Endothelial cell of umbilical vein (primary cell): ENCODE measurements around the gene C4orf50. TPM values are rescaled to one million over a fixed set of nuclear protein-coding genes. Genes with fewer than 3 reads are reported as not detected.
"Not testable (repeated sequence)": the region's sequence is repeated elsewhere in the genome, so short reads cannot be mapped to it uniquely, and the experiment has no call there.

Source experiments
- BruUV-seq: library from RNA; stranded (reverse); fragments of 400-500 nt; replicated peaks from 2 replicates; lab custom pipeline; 2021; lab: Mats Ljungman, UMichigan
- CTCF ChIA-PET: fragments of 300-600, 350-600 bp; sonication (Branson Sonifier 250); formaldehyde crosslinking; loops from one replicate; lab custom pipeline; 2021; ENCODE audit warnings: antibody characterized with exemption, inconsistent platforms; lab: Charles Lee
- POLR2A ChIA-PET: fragments of 300-600, 350-600 bp; sonication (Branson Sonifier 250); formaldehyde crosslinking; loops from one replicate; lab custom pipeline; 2021; ENCODE audit warnings: antibody characterized with exemption, inconsistent platforms; lab: Charles Lee
- DNase-seq: peaks from one replicate; pipeline ENCODE4 v3.0.0-alpha.2; 2011; ENCODE audit warnings: low read depth, low spot score
- FAIRE-seq: peaks from 2 replicates; lab custom pipeline; 2011; peaks lifted over from hg19 to GRCh38; lab: Jason Lieb, UNC
- H2AFZ ChIP-seq: 2 replicates; pipeline ENCODE4 v1.6.0; 2012; ENCODE audit warnings: low read depth, low read length, control low read depth, inconsistent platforms
- H3K27ac ChIP-seq: 2 replicates; pipeline ENCODE4 v1.5.1; 2011; ENCODE audit warnings: low read depth, mild to moderate bottlenecking, control low read depth, low read length, moderate library complexity; ENCODE audit not compliant: insufficient read depth
- H3K27me3 ChIP-seq, 2 experiments: 2 replicates each; pipeline versions ENCODE4 v1.6.0 to v1.6.1; 2011; ENCODE audit warnings: low read length in 2 of 2, mixed read lengths in 1 of 2; ENCODE audit not compliant: control insufficient read depth in 2 of 2, insufficient read depth in 2 of 2
- H3K36me3 ChIP-seq, 2 experiments: 2 replicates in 1 of 2; 3 replicates in 1 of 2; pipeline ENCODE4 v1.5.1; 2011; ENCODE audit warnings: low read length in 2 of 2, mild to moderate bottlenecking in 1 of 2, moderate library complexity in 1 of 2; ENCODE audit not compliant: control insufficient read depth in 2 of 2, insufficient read depth in 2 of 2; ENCODE audit errors: extremely low read depth in 1 of 2
- H3K4me1 ChIP-seq: 3 replicates; pipeline ENCODE4 v1.5.1; 2011; ENCODE audit warnings: mild to moderate bottlenecking, low read length; ENCODE audit not compliant: control insufficient read depth, insufficient read depth; ENCODE audit errors: extremely low read depth
- H3K4me2 ChIP-seq: 2 replicates; pipeline ENCODE4 v1.6.1; 2011; ENCODE audit warnings: low read length, control low read depth, mixed read lengths; ENCODE audit not compliant: insufficient read depth
- H3K4me3 ChIP-seq, 3 experiments: fragments of 200-600 bp in 1 of 3; sonication (generic), shearing (Covaris generic) in 1 of 3; replicated peaks in 1 of 3; 2 replicates each; pipeline ENCODE4 v1.5.1; 2011 to 2016; ENCODE audit warnings: control low read depth in 3 of 3, low read length in 3 of 3, mild to moderate bottlenecking in 2 of 3, inconsistent platforms in 1 of 3, low read depth in 1 of 3, moderate library complexity in 1 of 3; ENCODE audit not compliant: insufficient read depth in 1 of 3
- H3K79me2 ChIP-seq: 2 replicates; pipeline ENCODE4 v1.6.0; 2012; ENCODE audit warnings: low read length, inconsistent platforms; ENCODE audit not compliant: control insufficient read depth, insufficient read depth
- H3K9ac ChIP-seq: replicated peaks from 2 replicates; pipeline ENCODE3; 2011; ENCODE audit warnings: low read length, control low read depth; ENCODE audit not compliant: insufficient read depth; ENCODE audit errors: extremely low read depth
- H3K9me1 ChIP-seq: replicated peaks from 3 replicates; pipeline ENCODE4 v1.6.0; 2011; ENCODE audit warnings: mild to moderate bottlenecking, low read length; ENCODE audit not compliant: control insufficient read depth, insufficient read depth; ENCODE audit errors: extremely low read depth
- H3K9me3 ChIP-seq: replicated peaks from 2 replicates; pipeline ENCODE4 v1.5.1; 2012; ENCODE audit warnings: low read length, inconsistent platforms; ENCODE audit not compliant: control insufficient read depth, insufficient read depth
- H4K20me1 ChIP-seq: replicated peaks from 2 replicates; pipeline ENCODE3; 2011; ENCODE audit warnings: mild to moderate bottlenecking, low read length; ENCODE audit not compliant: control insufficient read depth, insufficient read depth; ENCODE audit errors: extremely low read depth
- CTCF ChIP-seq, 2 donors: IDR thresholded peaks; 1 replicate in 1 of 2; 2 replicates in 1 of 2; pipeline ENCODE4 v1.5.1; 2011; ENCODE audit warnings: low read length in 2 of 2, mild to moderate bottlenecking in 2 of 2, moderate library complexity in 2 of 2, control low read depth in 1 of 2, inconsistent platforms in 1 of 2, low read depth in 1 of 2; ENCODE audit not compliant: insufficient read depth in 1 of 2; ENCODE audit errors: extremely low read depth in 1 of 2
- EZH2 ChIP-seq: IDR thresholded peaks from 2 replicates; pipeline ENCODE4 v1.6.1; 2012; ENCODE audit warnings: borderline replicate concordance, low read depth, mild to moderate bottlenecking, moderate library complexity, low read length, inconsistent platforms; ENCODE audit not compliant: severe bottlenecking
- FOS ChIP-seq: IDR thresholded peaks from 2 replicates; pipeline ENCODE4 v1.6.1; 2011; ENCODE audit warnings: mild to moderate bottlenecking, low read length, moderate library complexity, borderline replicate concordance; ENCODE audit not compliant: insufficient read depth
- GATA2 ChIP-seq: IDR thresholded peaks from 2 replicates; pipeline ENCODE4 v1.7.0; 2011; ENCODE audit warnings: low read depth, mild to moderate bottlenecking, moderate library complexity, mixed read lengths, low read length; ENCODE audit not compliant: insufficient read length, insufficient read depth
- JUN ChIP-seq: IDR thresholded peaks from 2 replicates; pipeline ENCODE4 v1.6.1; 2011; ENCODE audit warnings: borderline replicate concordance, low read depth; ENCODE audit not compliant: insufficient read length, insufficient read depth
- MAX ChIP-seq: IDR thresholded peaks from 2 replicates; pipeline ENCODE4 v1.6.1; 2011; ENCODE audit not compliant: insufficient read depth, insufficient read length
- MYC ChIP-seq: IDR thresholded peaks from one replicate; pipeline ENCODE4 v1.6.1; 2011; ENCODE audit warnings: mild to moderate bottlenecking, low read depth, low read length
- POLR2A ChIP-seq: IDR thresholded peaks from 2 replicates; pipeline ENCODE4 v1.6.1; 2012; ENCODE audit warnings: low read depth, mild to moderate bottlenecking, control low read depth, low read length
- POLR2AphosphoS5 ChIP-seq: IDR thresholded peaks from 2 replicates; pipeline ENCODE4 v1.6.1; 2012; ENCODE audit warnings: low read depth, mild to moderate bottlenecking, control low read depth, low read length, moderate library complexity; ENCODE audit not compliant: insufficient read depth
- dilution Hi-C: fragments of 300-500 bp; cut with MboI; formaldehyde crosslinking; loops from one replicate; pipeline ENCODE4 v1.15.0; 2019; ENCODE audit warnings: low sequenced_read_pairs; ENCODE audit not compliant: extremely low pct_ligation_motif_present
- intact Hi-C: fragments of 100-400 bp; cut with micrococcal nuclease; formaldehyde crosslinking; loops from one replicate; pipeline ENCODE4 v1.10.0; 2022
- polyA plus RNA-seq, 4 experiments: library from polyadenylated mRNA; depleted of rRNA in 3 of 4; stranded (reverse) in 3 of 4; unstranded in 1 of 4; fragments of >200 nt; gene quantifications; 2 replicates each; pipeline versions ENCODE4 v1.2.1 to v1.2.3, GENCODE V29; 2011 to 2012; ENCODE audit warnings: missing spikeins in 1 of 4
- total RNA-seq: library from RNA; stranded (reverse); gene quantifications from 2 replicates; pipeline ENCODE4 v1.2.3, GENCODE V29; 2021

Gene C4orf50
- total and polyA plus RNA-seq, 2 donors (not counting 3 experiments of a cell fraction or from before 2014, with no cell fraction given): not detected

DNA sequence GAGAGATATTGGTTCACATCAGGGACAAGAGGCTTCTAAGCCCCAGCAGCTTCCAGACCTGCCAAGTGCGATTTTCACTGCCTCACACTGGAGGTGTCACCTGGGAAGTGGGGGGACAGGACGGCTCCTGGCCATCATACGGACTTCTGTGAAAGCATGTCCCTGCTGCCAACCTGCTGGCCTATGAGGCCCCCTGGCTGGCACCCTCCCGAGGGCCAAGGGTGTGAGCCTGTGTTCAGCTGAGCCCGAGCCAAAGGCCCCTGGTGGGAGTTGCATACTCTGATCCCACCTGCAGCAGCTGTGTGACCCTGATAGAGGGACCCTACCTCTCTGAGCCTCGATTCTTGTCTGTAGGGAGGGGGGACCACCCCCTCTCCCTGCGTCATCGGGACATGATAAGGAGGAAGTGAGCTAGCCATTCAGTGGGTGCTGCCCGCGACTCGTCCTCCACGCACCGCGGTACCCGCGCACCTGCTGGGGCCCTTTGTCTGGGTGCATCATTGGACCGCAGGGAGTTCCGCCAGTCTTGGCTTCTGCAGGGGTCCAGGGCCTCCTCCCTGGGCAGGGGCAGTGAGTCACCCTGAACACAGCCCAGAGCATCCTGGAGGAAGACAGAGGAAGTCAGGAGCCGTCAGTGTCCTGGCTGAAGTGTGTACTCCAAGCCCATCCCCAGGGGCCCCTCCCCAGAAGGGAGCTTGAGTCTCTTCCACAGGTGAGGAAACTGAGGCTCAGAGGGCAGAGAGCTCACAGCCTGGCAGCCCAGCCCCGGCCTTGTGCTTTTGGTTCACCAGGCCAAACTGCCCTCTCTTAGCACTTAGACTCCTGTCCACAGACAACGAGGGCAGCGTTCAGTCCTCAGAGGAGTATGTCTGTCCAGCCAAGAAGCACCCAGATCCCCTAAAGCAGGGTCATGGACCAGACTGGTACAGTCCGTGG lies 24.1 kb downstream of the C4orf50 start:
- Histone ChIP-seq H3K27me3 (no peaks in the 10 kb centered on the region), H3K4me1 (no peaks in the 10 kb centered on the region), H3K9ac (no peak overlapping the region), H3K9me3 (no peaks in the 10 kb centered on the region), H2AFZ (no peak overlapping the region), H4K20me1 (no peaks in the 10 kb centered on the region), H3K36me3 (no peaks in the 10 kb centered on the region), H3K4me2 (no peak overlapping the region), H3K27ac (no peak overlapping the region), H3K79me2 (no peaks in the 10 kb centered on the region), H3K9me1 (no peaks in the 10 kb centered on the region), H3K4me3 (no peak overlapping the region)
- DNase-seq (no peak), FAIRE-seq (no peak)
- POLR2A ChIA-PET: no interaction called here
- CTCF ChIA-PET: no interaction called here
- TF ChIP-seq MYC (no peak), JUN (no peak), EZH2 (no peak), POLR2AphosphoS5 (no peak), FOS (no peak), POLR2A (no peak), CTCF (IDR thresholded peaks at IDR 0.05; ENCODE audit: extremely low read depth in 1 of 2, insufficient read depth in 1 of 2, low read depth in 1 of 2, low read length in 2 of 2) (no peak), MAX (no peak), GATA2 (no peak)
- intact Hi-C loops (no loop called here), dilution Hi-C loops (no loop called here)
- no TSS peak for BruUV-seq

DNA sequence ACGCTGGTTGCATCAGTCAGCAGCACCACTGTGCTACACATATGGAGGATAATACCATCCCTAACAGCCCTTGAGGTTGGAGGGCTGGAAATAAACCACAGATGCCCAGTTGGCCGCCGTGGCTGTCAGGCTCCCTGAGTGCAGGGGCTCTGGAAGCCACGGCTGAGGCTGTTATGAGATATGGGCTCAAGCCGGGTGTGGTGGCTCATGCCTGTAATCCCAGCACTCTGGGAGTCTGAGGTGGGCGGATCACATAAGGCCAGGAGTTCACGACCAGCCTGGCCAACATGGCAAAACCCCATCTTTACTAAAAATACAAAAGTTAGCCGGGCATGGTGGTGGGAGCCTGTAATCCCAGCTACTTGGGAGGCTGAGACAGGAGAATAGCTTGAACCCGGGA lies 24.9 kb downstream of the C4orf50 start:
- POLR2A ChIA-PET, DNase-seq, dilution Hi-C loops: not testable (repeated sequence)

More for the DNA sequence above, 24.9 kb downstream of the C4orf50 start:
- FAIRE-seq, H3K4me1 ChIP-seq, H3K27ac ChIP-seq, BruUV-seq, H3K9ac ChIP-seq, H3K36me3 ChIP-seq, H3K79me2 ChIP-seq, H4K20me1 ChIP-seq, H3K9me1 ChIP-seq, H2AFZ ChIP-seq, H3K9me3 ChIP-seq, H3K27me3 ChIP-seq, intact Hi-C loops, H3K4me2 ChIP-seq, H3K4me3 ChIP-seq: not testable (repeated sequence)
- CTCF ChIA-PET: interaction anchor here (0.6 kb wide), 1 partner anchor 901 kb away, joined by 4 read pairs; no protein-coding TSS in a partner anchor
